D341Med (cell line): ENCODE data around the gene OR9A4.
"Not testable (repeated sequence)": the region's sequence is repeated elsewhere in the genome, so short reads cannot be mapped to it uniquely, and the experiment has no call there.

Experiments used
- DNase-seq: peaks from one replicate; pipeline ENCODE4 v3.0.0; 2012; ENCODE audit warnings: low spot score

OR9A4 gene, protein sequence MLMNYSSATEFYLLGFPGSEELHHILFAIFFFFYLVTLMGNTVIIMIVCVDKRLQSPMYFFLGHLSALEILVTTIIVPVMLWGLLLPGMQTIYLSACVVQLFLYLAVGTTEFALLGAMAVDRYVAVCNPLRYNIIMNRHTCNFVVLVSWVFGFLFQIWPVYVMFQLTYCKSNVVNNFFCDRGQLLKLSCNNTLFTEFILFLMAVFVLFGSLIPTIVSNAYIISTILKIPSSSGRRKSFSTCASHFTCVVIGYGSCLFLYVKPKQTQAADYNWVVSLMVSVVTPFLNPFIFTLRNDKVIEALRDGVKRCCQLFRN

DNA sequence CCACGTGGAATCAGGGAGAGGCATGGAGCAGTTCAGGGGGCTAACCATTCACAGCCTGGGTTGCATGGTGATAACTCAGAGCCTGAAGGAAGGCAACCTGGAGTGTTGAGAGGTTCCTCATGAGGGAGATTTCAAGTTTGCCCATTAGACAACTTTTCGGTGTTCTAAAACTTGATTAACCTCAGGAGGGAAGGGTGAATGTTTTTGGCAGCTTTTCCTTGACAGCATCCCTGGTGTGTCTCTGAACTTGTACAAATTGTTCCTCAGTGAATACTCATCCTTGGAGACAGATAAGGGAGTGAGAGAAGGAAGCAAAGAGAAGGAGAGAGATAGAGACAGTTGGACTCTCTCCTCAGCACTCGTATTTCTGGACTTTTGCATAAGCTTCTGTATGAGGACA is at the start of gene OR9A4:
OR9A4 (plus strand) TSS at position 301 of the 400 bp plus-strand sequence. CDS start 2,477 bp downstream, outside the sequence.
- no peak for DNase-seq

DNA sequence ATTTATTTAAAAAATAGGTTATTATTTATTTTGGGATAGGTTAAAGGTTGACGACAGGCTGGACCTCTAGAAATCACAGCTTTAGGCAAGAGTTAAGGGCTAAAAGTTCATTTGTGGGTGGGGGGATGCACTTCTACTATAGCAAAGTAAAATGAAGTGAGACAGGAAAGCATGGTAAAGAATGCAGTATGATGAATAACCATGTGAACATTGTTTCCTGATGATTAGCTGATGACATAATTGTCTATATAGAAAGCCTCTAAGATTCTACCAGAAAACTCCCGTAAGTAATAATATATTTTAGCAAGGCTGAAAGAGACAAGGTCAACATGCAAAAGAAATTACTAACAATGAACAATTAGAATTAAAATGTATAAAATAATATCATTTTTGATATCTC is 49.2 kb upstream of the OR9A4 start:
- no peak for DNase-seq

DNA sequence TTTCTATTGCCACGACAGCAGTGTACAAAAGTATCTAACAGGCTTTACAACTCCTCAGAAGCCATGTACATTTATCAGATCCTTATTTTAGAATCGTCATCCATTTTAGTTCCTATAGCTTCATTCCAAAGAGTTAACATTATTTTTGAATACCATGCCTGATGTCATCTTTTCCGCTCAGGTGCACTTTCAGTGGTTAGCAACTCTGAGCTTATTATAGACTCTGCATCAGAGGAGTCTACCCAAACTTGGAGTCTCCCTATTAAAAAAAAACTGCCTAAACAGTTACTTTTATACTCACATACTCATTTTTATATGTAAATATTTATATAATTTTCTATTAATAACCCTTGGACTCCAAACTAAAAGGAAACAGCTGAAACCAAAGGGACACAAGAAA is 43.3 kb upstream of the OR9A4 start:
- DNase-seq: no peak

DNA sequence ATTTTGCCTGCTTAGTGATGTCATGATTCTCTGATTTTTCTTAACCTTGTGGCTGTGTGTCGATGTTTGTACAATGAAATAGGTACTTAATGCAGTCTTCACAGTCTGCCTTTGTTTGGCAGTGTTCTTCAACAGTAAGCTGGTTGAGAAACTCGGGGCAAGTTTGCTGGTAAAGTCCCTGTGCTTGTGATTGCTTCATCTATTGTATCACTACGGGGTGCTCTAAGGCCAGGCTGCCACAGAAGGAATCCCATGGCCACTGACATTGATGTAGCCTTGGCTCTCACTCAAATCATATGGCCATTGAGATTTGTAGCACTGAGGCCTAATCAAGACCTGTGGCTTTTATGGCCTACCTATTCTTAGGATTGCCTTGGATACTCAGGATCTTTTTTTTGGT is 41.4 kb upstream of the OR9A4 start:
- no peak for DNase-seq

DNA sequence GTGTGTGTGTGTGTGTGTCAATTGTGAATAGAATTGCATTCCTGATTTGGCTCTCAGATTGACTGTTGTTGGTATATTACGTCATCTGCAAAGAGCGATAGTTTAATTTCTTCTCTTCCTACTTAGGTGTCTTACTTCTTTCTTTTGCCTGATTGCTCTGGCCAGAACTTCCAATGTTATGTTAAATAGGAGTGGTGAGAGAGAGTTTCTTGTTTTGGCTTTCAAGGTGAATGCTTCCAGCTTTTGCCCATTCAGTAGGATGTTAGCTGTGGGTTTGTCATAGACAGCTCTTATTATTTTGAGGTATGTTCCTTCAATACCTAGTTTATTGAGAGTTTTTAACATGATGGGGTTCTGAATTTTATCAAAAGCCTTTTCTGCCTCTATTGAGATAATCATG is 40.7 kb upstream of the OR9A4 start:
- DNase-seq: no peak

DNA sequence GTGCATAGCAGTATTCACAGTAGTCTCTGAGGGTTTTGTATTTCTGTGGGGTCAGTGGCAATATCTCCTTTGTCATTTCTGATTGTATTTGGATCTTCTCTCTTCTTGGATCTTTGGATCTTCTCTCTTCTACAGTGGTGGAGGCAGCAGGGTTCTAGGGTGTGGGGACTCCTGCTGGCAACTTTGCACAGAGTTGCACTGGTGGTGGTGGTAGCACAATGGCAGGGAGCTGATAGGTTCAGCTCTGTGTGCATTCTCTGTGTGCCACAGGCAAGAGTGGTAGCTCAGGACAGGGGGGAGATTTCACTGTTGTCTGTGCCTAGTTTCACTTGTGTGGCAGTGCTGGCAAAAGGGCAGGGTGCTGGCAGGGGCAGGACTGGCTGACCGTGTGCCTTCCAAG is 39.8 kb upstream of the OR9A4 start:
- no peak for DNase-seq

DNA sequence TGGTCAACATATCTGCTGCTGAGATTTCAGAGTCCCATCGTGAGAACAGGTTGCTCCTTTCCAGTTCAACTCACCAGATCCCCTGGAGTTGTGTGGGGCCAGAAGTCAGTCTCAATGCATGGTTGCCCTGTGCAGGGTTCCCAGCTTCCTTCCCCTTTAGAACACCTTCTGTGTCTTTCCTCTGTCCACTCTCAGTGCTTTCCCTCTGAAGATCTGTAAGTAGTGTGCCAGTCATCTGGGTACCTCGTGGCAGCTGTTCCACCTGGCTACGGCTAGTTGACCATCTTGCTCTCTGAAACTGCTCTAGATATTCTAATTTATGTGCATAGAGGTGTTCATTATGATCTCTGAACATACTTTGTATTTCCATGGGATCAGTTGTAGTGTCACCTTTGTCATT is 38.8 kb upstream of the OR9A4 start:
- DNase-seq: no peak

DNA sequence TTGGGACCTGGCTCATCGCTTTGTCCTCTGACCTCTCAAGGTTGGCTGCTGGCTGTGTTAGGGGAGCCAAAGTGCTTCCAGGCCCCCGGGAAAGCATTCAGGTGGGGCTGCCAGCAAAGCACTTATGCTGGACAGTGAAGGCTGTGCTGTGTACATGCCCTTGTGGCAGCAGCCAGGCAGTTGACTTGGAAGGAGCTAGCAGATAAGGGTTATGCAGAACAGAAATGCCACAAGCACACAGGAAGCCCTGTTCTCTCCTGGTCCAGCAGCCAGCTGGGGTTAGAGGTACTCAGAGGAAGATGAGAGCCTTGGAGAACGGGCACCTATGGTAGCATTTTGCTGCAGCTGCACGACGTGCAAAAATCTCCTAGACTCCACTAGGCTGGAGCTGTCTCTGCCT is 35.2 kb upstream of the OR9A4 start:
- DNase-seq: no peak

DNA sequence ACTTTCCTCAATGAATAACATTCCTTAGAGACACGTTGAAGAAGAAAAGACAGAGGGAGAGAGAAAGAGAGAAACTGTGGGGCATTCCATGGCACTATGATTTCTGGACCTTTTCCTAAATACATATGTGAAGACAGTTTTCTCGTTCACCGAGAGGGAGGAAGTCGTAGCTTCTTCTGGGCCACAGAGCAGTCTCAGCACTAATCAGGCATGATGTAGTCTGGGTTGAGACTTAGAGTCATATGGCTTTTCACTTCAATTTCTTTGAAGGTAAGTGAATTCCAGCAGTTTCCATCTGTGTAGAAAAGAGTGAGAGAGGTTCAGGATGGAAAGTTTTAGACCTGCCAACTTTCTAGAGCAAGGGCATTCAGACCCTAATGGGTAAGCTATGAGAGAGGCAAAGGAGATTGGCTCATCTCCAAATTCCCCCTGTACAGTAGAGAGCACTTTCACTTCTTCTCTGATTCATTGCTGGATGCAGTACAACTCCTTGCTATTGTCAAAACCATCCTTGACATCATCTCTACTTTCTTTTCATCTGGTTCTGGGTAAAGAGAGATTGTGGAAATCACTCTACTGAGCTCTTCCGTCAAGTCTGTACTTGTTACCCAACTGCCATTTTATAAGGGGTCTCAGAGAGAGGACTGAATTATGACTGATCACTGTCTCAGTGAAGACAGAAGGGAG is 31.5 kb upstream of the OR9A4 start:
- no peak for DNase-seq

DNA sequence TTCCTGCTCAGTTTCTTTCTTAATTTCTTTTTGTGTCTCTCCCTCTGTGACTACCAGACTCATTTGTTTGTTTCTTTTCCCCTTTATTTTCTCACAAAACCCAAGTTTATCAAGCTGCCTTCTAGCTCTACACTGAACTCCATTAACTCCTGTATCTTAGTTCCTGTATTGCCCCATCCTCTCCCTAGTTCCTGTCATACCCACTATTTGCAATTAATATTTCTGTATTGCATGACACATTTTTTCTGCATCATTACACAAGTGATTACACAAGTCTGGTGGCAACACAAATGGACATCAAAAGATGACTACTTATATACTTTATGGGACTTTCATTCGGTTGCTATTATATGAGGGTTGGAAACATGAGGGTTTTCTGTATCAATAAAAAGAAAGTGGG is 26.9 kb upstream of the OR9A4 start:
- no peak for DNase-seq

DNA sequence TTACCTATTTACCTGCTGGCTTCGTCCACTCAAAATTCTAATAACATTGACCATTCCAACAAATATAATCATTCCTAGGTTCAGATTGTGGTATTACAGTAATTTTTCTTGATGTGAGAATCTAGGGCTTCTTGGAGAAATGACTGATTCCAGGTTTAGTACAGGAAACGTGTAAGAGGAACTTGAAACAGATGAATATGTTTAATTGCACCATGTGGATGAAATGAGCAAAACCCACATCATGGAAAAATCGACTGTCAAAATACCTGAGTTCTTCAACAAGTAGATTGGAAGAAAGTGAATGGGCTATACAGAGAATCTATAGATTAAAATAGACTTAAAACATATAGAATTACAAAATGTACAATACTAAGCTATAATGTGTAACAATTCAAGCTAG is 24.9 kb upstream of the OR9A4 start:
- DNase-seq: no peak

DNA sequence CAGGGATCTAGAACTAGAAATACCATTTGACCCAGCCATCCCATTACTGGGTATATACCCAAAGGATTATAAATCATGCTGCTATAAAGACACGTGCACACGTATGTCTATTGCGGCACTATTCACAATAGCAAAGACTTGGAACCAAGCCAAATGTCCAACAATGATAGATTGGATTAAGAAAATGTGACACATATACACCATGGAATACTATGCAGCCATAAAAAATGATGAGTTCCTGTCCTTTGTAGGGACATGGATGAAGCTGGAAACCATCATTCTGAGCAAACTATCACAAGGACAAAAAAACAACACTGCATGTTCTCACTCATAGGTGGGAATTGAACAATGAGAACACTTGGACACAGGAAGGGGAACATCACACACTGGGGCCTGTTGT is 16.8 kb upstream of the OR9A4 start:
- not testable (repeated sequence) for DNase-seq

DNA sequence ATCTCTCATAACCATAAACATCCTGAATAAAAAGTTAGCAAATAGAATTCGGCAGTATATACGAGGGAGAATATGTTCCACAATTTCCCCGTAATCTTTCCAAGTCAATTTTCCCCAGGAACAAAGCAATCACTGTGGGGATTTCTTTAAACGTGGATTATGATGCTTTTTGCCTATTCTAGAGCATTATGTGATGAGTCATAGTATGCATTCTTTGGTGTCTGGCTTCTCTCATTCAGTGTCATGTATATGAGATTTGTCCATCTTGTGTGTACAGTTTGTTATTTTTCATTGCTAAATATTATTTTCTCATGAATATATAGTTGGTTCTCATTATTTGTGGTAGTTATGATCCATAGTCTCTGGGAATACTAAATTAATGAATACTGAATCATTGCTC is 9.9 kb upstream of the OR9A4 start:
- no peak for DNase-seq

DNA sequence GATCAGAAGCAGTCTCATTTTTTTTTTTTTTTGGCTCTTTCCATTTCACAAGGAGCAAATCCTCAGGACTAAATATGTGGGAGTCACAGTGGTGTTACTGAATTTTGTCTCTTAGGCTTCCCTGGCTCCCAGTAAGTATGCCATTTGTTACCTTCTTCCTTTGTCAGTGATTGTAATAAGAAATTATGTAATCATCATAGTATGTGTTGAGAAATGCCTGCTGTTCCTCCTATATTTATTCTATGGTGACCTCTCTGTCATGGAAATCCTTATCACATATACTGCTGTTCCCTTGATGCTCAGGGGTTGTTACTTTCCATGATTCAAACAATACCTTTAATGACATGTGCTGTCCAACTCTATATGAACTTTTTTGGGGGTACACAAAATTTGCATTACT is 4.8 kb upstream of the OR9A4 start:
- DNase-seq: no peak

DNA sequence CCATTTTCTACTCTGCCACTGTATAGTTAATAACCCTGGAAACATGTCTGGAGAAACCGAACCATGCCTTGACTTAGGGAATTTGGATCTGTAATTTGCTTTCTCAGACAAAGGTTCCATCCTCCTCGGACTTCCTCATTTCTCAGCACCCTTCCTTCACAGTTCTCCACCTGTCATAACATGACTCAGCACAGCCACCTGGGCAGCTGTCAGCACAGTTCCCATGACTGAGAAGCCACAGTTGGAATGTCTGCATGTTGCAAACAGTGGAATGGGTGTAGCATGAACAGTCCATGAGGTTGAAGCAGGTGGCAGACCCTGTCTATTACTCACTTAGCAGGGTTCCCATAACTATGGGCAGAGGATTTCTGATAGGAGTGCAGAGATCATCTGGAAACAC is 634 bp upstream of the OR9A4 start:
- no peak for DNase-seq

DNA sequence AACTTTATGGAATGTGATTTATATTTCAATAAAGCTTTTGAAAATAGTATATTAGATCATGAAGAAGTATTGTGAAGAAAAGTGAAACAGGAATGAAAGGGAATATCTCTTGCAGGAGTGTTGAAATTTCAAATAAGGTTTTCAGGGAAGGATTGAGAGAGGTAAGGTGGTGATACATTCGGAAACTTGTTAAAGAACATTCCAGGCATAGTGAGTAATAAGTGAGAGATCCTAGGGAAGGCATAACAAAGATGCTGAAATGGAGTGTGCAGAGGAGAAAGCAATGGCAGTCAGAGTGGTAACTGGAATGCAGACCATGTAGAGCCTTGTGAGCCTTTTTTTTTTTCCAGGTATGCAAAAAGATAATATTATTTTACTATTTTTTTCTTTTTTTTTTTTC is 4.1 kb downstream of the OR9A4 start:
- no peak for DNase-seq

DNA sequence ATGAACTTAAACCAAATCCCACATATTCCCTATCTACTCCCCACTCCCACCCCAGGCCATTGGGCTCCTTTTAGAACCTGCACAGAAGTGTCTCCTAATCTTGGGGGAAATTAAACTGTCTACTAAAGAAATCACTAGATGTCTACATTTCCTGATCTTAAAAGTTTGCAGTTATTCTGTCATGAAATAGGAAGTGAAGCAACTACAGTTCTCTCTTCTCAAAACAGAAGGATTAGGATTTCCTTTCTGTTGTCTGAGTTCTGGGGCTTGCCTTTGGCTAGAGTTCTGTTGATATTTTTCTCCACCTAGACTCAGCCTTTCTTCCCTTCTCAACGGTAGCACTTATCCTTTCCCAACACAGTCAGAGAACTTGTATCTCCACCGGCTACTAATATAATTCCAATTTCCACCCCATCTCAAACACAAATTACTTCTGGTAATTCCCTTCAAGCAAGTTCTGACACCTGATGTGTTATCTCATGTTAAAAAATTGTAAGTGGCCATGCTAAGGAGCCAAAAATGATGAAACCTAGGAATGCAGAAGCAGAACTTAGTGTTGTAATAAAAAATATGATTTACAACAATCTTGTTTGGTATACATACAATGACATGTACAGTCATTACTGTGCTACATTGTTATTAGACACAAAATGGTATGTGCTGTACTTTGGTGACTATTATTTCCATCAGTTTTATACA is 12.1 kb downstream of the OR9A4 start:
- DNase-seq: no peak

DNA sequence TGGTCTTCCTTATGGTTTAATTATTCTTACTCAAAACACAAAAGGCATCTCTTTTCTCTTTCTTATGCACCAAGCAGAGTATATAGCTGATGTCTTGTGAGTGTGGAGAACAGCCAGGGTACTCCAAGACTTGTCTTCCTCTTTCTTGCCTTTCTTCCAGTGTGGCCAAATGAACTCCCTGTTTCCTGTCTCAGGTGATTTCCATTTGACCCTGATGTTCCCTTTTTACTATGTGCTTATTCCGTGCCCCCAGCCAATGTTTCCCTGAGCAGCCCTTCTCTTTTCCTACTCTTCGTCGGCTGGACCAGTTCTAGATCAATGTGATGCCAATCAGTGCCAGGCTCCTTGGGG is 12.6 kb downstream of the OR9A4 start:
- no peak for DNase-seq

DNA sequence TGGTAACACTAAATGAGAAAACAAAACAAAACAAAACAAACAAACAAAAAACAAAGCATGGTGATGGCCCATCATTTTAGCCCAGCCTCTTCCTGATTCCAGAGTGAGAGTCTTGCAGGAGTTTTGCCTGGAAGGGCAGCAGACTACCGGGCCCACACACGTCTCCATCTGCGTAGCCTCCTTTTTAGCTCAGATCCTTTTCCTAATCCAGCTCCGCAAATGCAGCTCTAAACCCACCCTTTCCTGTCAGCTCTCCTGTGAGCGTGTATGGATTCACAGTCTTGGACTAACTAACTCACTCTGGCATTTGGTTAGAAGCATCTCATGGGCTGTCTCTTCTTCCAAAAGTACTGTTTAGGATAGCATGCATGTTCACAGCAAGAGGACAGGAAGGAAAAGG is 14.0 kb downstream of the OR9A4 start:
- no peak for DNase-seq

DNA sequence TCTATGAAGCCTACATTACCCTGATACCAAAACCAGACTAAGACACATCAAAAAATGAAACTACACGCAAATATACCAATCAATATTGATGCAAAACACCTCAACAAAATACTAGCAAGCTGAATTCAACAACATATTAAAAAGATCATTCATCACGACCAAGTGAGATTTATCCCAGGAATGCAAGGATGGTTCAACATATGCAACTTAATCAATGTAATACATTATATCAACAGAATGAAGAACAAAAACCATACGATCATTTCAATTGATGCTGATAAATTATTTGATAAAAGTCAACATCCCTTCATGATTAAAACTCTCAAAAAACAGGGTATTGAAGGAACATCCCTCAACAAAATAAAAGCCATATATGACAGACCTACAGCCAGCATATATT is 24.9 kb downstream of the OR9A4 start:
- DNase-seq: no peak

DNA sequence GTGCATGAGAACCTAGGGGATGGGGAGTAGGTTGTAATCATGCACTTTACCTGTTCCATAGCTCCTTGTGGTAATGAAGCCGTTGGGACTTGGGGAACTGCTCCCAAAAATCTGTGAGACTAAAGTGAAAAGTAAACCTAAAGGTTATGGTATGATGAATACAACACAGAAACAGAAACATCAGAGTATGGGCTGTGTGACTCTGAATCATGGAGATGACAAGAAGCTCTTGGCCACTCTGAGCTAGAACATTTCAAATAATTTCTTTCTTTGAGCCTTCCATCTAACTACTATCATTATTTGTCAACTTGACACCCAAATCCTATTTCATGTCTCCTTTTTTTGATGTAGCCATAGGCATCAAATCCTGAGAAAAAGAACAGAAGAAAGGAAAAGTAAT is 27.6 kb downstream of the OR9A4 start:
- DNase-seq: no peak

DNA sequence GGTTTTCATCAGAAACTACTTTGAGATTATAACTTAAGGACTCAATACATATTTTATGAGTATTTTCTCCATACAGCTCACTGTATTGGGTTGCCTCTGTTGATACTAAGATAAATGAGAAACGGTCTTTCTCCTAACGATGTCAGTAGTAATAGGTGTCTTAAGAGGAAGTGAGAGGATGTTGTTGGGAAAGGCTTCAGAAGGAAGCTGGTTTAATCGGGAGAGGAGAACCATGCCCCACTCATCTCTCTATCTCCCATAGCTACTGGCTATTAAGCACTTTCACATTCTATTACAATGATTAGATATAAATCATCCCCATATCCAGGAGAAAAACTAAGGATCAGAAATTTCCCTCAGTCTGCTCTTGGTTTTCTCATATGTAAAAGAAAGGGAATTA is 28.6 kb downstream of the OR9A4 start:
- no peak for DNase-seq

DNA sequence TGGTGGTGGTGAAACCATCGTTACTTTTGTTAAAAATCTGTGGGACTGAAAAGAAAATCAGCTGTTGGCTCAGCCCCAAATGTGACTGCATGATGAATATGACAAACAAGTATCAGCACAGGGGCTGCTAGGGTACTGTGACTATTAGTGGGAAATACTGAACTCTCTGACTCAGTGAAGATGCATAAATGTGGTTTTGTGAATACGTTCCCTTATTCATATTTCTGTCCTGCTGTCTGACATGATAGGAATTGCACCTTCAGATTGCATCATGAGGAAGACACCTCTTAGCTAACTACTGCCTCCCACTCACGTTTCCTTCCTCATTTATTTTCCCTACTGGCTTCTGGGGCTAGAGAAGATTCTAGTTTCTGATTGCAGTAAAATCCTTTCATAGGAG is 29.2 kb downstream of the OR9A4 start:
- DNase-seq: no peak

DNA sequence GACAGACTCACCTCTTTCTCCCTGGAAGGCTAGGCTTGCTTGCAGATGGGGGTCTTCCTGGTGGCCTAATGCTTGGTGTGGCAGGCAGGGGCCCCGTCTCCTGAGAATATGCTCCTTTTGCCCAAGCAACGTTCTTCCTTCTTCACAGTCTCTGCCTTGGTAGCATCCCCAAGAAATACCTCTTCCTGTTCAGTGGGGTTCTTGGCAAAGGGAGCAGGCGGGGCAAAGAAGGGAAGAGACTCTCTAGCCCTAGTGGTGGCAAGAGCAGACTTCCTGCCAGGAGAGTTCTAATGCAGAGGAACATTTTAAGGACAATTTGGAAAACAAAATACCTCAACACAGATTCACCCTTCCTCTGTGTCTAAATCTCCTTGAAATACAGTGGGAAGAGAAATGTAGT is 30.6 kb downstream of the OR9A4 start, which contains the start of gene CLEC5A:
CLEC5A (minus strand) TSS at position 179 of the 400 bp plus-strand sequence. CDS start 682 bp downstream, outside the sequence.
- no peak for DNase-seq
